Sigmoid colon (tissue), 7 donors: ENCODE data around the gene CD247. TPM values are rescaled to one million over a fixed set of nuclear protein-coding genes. Genes with fewer than 3 reads are reported as not detected.

ENCODE experiments used
- DNase-seq: peaks from one replicate; pipeline ENCODE4 v3.0.0-alpha.2; 2019
- H3K27ac ChIP-seq, 4 donors: fragments of 200-600 bp; sonication (generic); one replicate each; pipeline ENCODE4 v1.5.1; 2016 to 2019; ENCODE audit warnings: mild to moderate bottlenecking in 1 of 4
- H3K27me3 ChIP-seq, 3 donors: fragments of 200-600 bp; sonication (generic); one replicate each; pipeline ENCODE4 v1.5.1; 2019; ENCODE audit warnings: mild to moderate bottlenecking in 1 of 3
- H3K36me3 ChIP-seq, 4 donors: fragments of 200-600 bp; sonication (generic); one replicate each; pipeline ENCODE4 v1.5.1; 2016 to 2019
- H3K4me1 ChIP-seq, 4 donors: fragments of 200-600 bp; sonication (generic); one replicate each; pipeline ENCODE4 v1.5.1; 2017 to 2019
- H3K4me3 ChIP-seq, 4 donors: fragments of 200-600 bp; sonication (generic); one replicate each; pipeline ENCODE4 v1.5.1; 2017 to 2019; ENCODE audit warnings: mild to moderate bottlenecking in 2 of 4, moderate library complexity in 1 of 4
- H3K9me3 ChIP-seq, 4 donors: fragments of 200-600 bp in 3 of 4; sonication (generic) in 3 of 4; one replicate each; pipeline versions ENCODE4 v1.5.1 to v1.6.1; 2013 to 2019
- CTCF ChIP-seq, 4 experiments: fragments of 450-650 bp in 3 of 4; fragments of 200-600 bp in 1 of 4; IDR thresholded peaks; one replicate each; pipeline ENCODE4 v1.5.1; 2016 to 2019; ENCODE audit warnings: antibody characterized with exemption in 4 of 4, mild to moderate bottlenecking in 3 of 4, moderate library complexity in 2 of 4
- EP300 ChIP-seq, 4 donors: sonication (generic); formaldehyde crosslinking; IDR thresholded peaks; one replicate each; pipeline ENCODE4 v1.6.1; 2017; ENCODE audit warnings: antibody characterized with exemption in 4 of 4
- POLR2A ChIP-seq, 2 donors: fragments of 450-650 bp; IDR thresholded peaks; one replicate each; pipeline ENCODE4 v1.6.1; 2016; ENCODE audit warnings: antibody characterized with exemption in 2 of 2, mild to moderate bottlenecking in 2 of 2, moderate library complexity in 2 of 2
- POLR2AphosphoS5 ChIP-seq, 4 donors: sonication (generic); formaldehyde crosslinking; IDR thresholded peaks; one replicate each; pipeline ENCODE4 v1.6.1; 2017; ENCODE audit warnings: antibody characterized with exemption in 4 of 4
- WGBS, 2 donors: extraction: QIAGEN DNeasy Blood & Tissue Kit; methylation state at CpG; one replicate each; pipeline ENCODE4 v1.1.7; 2013; 5-methylcytosine and 5-hydroxymethylcytosine counted together
- intact Hi-C: fragments of 100-400 bp; cut with DNase I; formaldehyde crosslinking; loops from one replicate; pipeline ENCODE4 v1.15.1; 2023
- polyA plus RNA-seq, 3 donors: library from polyadenylated mRNA; stranded (reverse); fragments of 200-250 nt; gene quantifications; one replicate each; pipeline ENCODE4 v1.2.3, GENCODE V29; 2013
- total RNA-seq, 4 donors: library from RNA; depleted of rRNA; stranded (reverse); fragments of >200 nt; gene quantifications; one replicate each; pipeline ENCODE4 v1.1.0, GENCODE V29; 2016
- donor health status: healthy with polysubstance abuse.
- donor health status: Bipolar disorder and iron deficiency.
- donor health status: healthy.

CD247 gene
- total and polyA plus RNA-seq, 7 donors: 0.36 to 20.3 (median 1.4) TPM; not detected in 3

GRCh38 chr1:167533851-167534300 is 15.5 kb upstream of the CD247 start:
- no peaks in the 10 kb centered on the region for H3K27me3 ChIP-seq
- intact Hi-C loops: loop anchor here (2.0 to 10.0 kb wide), 5 partner anchors 77 to 629 kb away; no protein-coding TSS in a partner anchor
- H3K4me3 ChIP-seq: no peak overlapping the region
- peak overlapping the region in 1 of 4 donors; percentile 9 for H3K27ac ChIP-seq
- H3K9me3 ChIP-seq: no peaks in the 10 kb centered on the region
- WGBS, 2 donors: 11 to 13% methylated on average over 8 of the region's 8 CpGs
- H3K4me1 ChIP-seq: peaks cover 0 to 6% (median 5%) of the 10 kb centered on the region in 4 donors
- TF ChIP-seq POLR2AphosphoS5 (IDR thresholded peaks at IDR 0.05) (no peak), CTCF (IDR thresholded peaks at IDR 0.05) (peak; percentile 41 to 91 (median 60))
- DNase-seq: peak; percentile 77
- no peaks in the 10 kb centered on the region for H3K36me3 ChIP-seq

GRCh38 chr1:167532964-167533824 is 14.9 kb upstream of the CD247 start:
- no peak for DNase-seq
- TF ChIP-seq EP300 (IDR thresholded peaks at IDR 0.05) (no peak), POLR2A (IDR thresholded peaks at IDR 0.05) (no peak), POLR2AphosphoS5 (IDR thresholded peaks at IDR 0.05) (no peak), CTCF (IDR thresholded peaks at IDR 0.05) (no peak)
- Histone ChIP-seq H3K9me3 (no peaks in the 10 kb centered on the region), H3K4me3 (no peak overlapping the region), H3K36me3 (no peaks in the 10 kb centered on the region), H3K4me1 (peaks cover 0 to 6% (median 5%) of the 10 kb centered on the region in 4 donors), H3K27me3 (no peaks in the 10 kb centered on the region), H3K27ac (peak overlapping the region in 1 of 4 donors; percentile 9)
- intact Hi-C loops: loop anchor here (2.0 to 10.0 kb wide), 5 partner anchors 76 to 628 kb away; no protein-coding TSS in a partner anchor
- 87 to 90% methylated on average over 6 of the region's 6 CpGs for WGBS, 2 donors

- Histone ChIP-seq H3K27ac (no peak overlapping the region), H3K4me3 (no peak overlapping the region), H3K4me1 (peaks cover 0 to 6% (median 5%) of the 10 kb centered on the region in 4 donors), H3K9me3 (no peaks in the 10 kb centered on the region), H3K36me3 (no peaks in the 10 kb centered on the region), H3K27me3 (no peaks in the 10 kb centered on the region)
- DNase-seq: no peak
- intact Hi-C loops: loop anchor here (2.0 to 10.0 kb wide), 5 partner anchors 75 to 628 kb away; no protein-coding TSS in a partner anchor
- TF ChIP-seq POLR2A (IDR thresholded peaks at IDR 0.05) (no peak), CTCF (IDR thresholded peaks at IDR 0.05) (no peak), POLR2AphosphoS5 (IDR thresholded peaks at IDR 0.05) (no peak), EP300 (IDR thresholded peaks at IDR 0.05) (no peak)
Measured at GRCh38 chr1:167532375-167532774, 14.0 kb upstream of the CD247 start.

DNA sequence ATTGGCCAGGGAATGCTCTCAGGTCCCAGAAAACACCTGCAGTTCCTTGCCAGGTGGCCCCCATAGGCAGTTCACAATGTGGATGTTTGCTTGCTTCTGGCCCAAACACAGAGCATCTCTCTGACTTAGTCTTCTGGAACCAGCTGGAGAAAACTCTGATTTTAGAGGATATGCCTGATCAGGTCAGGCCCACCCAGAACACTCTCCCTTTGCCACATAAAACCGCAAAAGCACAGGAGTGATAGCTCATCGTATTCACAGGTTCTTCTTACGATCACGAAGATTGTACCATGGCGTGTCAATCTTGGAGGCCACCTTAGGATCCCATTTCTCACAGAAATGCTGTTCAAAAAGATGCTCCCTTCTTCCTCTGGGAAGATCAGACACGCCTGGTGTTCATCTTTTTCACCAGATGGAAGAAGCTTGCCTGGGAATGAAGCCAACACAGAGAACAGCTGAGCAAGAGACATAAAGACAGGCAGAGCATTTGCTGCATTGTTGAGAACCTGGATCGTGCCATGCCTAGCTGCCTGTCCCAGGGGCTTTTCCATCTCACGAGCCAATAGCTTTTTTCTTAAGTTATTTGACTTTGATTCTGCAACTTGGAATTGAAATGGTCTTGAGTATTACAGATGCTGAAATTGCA is 11.6 kb upstream of the CD247 start:
- no peaks in the 10 kb centered on the region for H3K36me3 ChIP-seq
- no peaks in the 10 kb centered on the region for H3K9me3 ChIP-seq
- H3K27ac ChIP-seq: no peak overlapping the region
- H3K4me1 ChIP-seq: peaks cover 0 to 6% (median 5%) of the 10 kb centered on the region in 4 donors
- no peak for TF ChIP-seq EP300 (IDR thresholded peaks at IDR 0.05)
- TF ChIP-seq POLR2A (IDR thresholded peaks at IDR 0.05): no peak
- TF ChIP-seq CTCF (IDR thresholded peaks at IDR 0.05): no peak
- TF ChIP-seq POLR2AphosphoS5 (IDR thresholded peaks at IDR 0.05): no peak
- no peak overlapping the region for H3K4me3 ChIP-seq
- DNase-seq: no peak
- intact Hi-C loops: loop anchor here (5.0 to 10.0 kb wide), 4 partner anchors 73 to 625 kb away; no protein-coding TSS in a partner anchor
- WGBS, 2 donors: 79 to 82% methylated on average over 8 of the region's 8 CpGs
- H3K27me3 ChIP-seq: no peaks in the 10 kb centered on the region
